GM10847 (cell line): ENCODE measurements around the gene MYL6B.

Experiments used
- POLR2A ChIP-seq: IDR thresholded peaks from 2 replicates; pipeline ENCODE4 v1.6.1; 2011; ENCODE audit not compliant: insufficient read length; ENCODE audit errors: extremely low read depth

Gene MYL6B

GRCh38 chr12:56143217-56143616 lies 9.2 kb upstream of the MYL6B start:
- TF ChIP-seq POLR2A: no peak

- TF ChIP-seq POLR2A: no peak
These were observed 8.5 kb upstream of the MYL6B start for GRCh38 chr12:56143870-56144269.

- TF ChIP-seq POLR2A: no peak
These were observed 7.2 kb upstream of the MYL6B start for GRCh38 chr12:56145217-56145616.

- no peak for TF ChIP-seq POLR2A
These were observed 5.6 kb upstream of the MYL6B start for GRCh38 chr12:56146492-56147460.

GRCh38 chr12:56150563-56150962 lies 1.8 kb upstream of the MYL6B start:
- no peak for TF ChIP-seq POLR2A

- TF ChIP-seq POLR2A: no peak
These were observed 685 bp upstream of the MYL6B start for GRCh38 chr12:56151672-56152131.

- TF ChIP-seq POLR2A: no peak
These were observed 630 bp downstream of the MYL6B start for GRCh38 chr12:56152756-56153677.

GRCh38 chr12:56153678-56154065 lies 1.3 kb downstream of the MYL6B start:
- no peak for TF ChIP-seq POLR2A

GRCh38 chr12:56154246-56154771 lies 1.9 kb downstream of the MYL6B start:
- no peak for TF ChIP-seq POLR2A

- TF ChIP-seq POLR2A: no peak
These were observed 2.4 kb downstream of the MYL6B start for GRCh38 chr12:56154818-56155217.

- no peak for TF ChIP-seq POLR2A
These were observed 3.0 kb downstream of the MYL6B start for GRCh38 chr12:56155256-56155845.

GRCh38 chr12:56157201-56158028 lies 5.0 kb downstream of the MYL6B start:
- TF ChIP-seq POLR2A: peak; percentile 17

GRCh38 chr12:56158029-56158925 lies 5.9 kb downstream of the MYL6B start, which contains the start of gene MYL6:
TSS of gene MYL6 (plus strand) at chr12:56158359. CDS start at chr12:56158402, 43 bp downstream.
- peak; percentile 98 for TF ChIP-seq POLR2A
